ENCODE measurements around the gene ZFYVE19.
A peak's percentile ranks its signal among the peaks of the same experiment; 100 is the strongest.

Gene ZFYVE19

DNA sequence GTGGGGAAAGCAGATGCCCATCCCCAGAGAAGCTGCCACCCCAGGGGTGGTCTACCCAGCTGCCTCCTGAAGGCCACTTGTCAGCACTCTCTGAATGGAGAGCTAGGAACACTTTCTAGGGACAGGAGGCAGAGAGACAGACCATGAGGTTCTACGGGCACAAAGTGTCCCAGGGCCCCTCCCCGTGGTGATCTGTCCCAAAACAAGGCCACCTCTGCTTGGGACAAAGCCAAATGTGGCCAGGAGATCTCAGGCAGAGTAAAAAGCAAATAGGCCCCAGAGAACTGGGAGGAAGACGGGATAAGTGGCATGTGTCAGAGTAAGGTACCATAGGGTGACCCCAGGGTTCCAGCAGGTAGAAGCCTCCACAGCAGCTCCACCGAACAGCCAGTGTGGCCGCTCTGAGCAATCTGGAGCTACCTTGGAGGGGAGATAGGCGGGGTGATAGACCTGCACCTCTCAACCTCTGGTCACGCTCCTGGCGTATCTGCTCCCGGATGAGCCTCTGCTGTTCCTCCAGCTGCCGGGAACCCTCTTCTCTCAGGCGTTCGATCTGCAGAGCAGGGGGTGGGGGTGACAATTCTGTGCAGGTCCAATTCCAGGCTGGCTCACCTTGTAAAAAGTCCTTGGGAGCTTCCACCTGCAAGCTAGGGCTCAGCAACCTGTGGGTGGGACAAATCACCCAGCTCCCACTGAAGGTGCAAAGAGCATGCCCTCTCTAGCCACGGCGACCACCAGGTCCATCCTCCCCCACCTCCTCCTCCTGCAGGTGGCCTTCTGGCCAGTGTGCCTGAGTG is 31.0 kb upstream of the ZFYVE19 start:
- DNase-seq, result no peak

GRCh38 chr15:40776537-40777141 is 30.2 kb upstream of the ZFYVE19 start:
- DNase-seq, result no peak

GRCh38 chr15:40782609-40783227 is 24.2 kb upstream of the ZFYVE19 start:
- DNase-seq, result peak; percentile 85 to 87

DNA sequence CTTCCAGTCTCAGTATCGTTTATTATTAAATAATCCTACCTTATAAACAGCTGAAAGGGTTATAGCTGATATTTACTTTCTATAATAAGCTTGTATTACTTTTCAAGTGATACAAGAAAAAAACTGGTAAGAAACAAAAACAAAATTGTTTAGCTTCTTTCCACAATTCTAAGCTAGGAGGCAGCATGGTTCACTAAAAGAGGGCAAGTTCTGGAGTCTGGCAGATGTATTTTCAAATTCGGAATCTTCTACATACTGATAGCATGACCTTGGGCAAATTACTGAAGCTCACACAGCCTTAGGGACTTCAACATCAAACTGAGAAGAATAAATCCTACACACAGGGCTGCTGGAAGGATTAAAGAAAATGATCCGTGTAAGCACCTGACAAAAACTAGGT is 21.7 kb upstream of the ZFYVE19 start:
- DNase-seq, result no peak

DNA sequence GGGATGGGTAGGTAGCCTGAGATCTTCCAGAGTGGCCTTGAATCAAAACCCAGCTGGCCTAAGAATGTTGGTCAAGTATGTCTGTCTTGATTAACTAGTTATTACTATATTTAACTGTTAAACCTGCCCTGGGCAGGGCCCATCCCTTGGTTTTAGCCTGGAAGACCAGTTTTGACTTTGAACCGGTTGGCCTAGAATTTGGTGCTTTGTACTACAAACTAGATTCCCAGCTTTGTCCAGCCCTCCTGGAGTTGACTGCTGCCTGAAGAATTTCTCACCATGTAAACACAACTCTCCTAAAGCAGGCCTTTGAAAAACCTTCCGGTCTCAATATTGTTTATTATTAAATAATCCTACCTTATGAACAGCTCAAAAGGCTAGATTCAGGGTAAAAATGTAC is 21.1 kb upstream of the ZFYVE19 start:
- no peak for DNase-seq

- DNase-seq, result peak; percentile 97 to 98
These were observed 19.5 kb upstream of the ZFYVE19 start for GRCh38 chr15:40787344-40787841.

DNA sequence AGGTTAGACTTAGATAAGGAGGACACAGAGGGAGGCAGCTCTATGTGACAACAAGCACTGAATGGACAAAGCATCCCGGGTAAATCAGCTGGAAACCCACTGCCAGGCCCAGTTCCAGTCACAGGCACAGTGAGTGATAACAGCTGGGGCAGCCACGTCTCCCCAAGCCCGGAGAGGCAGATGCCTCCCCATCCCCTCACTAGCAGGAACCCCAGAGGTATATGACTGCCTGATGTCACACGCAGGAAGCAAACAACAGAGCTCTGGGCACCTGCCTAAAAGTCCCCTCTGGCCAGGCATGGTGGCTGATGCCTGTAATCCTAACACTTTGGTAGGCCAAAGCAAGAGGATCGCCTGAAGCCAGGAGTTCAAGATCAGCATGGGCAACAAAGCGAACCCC is 18.9 kb upstream of the ZFYVE19 start:
- peak; percentile 65 to 82 for DNase-seq

DNA sequence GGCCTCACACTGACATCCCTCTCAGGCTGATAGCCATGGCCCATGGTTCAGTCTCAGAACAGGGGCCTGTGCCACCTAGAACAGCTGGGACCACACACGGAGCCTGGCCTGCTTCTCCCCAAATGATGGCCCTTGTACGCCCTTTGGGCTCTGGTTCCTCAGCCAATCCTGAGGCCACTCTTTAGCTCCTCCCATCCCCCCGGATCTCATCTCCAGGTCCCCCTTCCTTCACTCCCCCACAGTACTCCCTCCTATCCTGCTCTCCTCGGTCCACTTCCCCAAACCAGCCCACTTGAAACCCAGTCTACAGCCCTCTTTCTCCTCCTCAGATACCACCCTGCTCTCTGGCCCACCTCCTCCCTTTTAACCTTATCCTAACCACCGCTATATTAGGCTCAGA is 17.8 kb upstream of the ZFYVE19 start:
- no peak for DNase-seq

- DNase-seq, result no peak
These were observed 16.9 kb upstream of the ZFYVE19 start for GRCh38 chr15:40789999-40790398.

GRCh38 chr15:40790718-40791117 is 16.2 kb upstream of the ZFYVE19 start:
- no peak for DNase-seq

- DNase-seq, result no peak
These were observed 14.5 kb upstream of the ZFYVE19 start for GRCh38 chr15:40792394-40792793.

GRCh38 chr15:40793216-40793989 is 13.5 kb upstream of the ZFYVE19 start:
- DNase-seq, result peak in 1 of 2 experiments; percentile 11

DNA sequence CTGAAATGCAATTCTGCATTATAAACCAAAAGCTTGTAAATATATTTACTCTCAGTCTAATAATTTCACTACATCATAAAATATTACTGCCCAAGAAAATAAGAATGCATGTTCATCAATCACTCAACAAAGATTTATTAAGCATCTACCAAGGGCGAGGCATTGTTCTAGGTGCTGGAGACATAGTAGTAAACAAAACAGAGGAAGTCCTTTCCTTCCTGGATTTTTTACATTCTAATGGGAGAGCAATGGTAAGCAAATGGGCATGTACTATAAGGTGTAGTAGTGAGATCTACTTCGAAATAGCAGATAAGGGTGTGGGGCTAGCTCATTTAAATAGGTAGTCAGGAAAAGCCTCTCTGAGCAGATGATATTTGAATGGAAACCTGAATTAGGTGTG is 10.8 kb upstream of the ZFYVE19 start:
- DNase-seq, result no peak

DNA sequence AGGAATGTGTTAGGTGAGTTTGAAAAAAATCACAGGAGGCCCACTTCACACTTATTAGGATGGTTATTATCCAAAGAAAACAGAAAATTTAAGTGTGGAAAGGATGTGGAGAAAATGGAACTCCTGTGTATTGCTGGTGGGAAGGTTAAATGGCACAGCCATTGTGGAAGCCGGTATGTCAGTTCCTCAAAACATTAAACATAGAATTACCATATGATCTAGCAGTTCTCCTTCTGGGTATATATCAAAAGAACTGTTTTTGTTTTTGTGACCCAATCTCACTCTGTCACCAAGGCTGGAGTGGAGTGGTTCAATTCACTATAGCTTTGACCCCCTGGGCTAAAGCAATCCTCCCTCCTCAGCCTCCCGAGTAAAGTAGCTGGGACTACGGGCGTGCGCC is 10.4 kb upstream of the ZFYVE19 start:
- DNase-seq, result no peak

- no peak for DNase-seq
These were observed 7.4 kb upstream of the ZFYVE19 start for GRCh38 chr15:40799523-40799922.

- no peak for DNase-seq
These were observed 3.8 kb upstream of the ZFYVE19 start for GRCh38 chr15:40803076-40803475.

GRCh38 chr15:40803688-40804087 is 3.2 kb upstream of the ZFYVE19 start:
- DNase-seq, result no peak

DNA sequence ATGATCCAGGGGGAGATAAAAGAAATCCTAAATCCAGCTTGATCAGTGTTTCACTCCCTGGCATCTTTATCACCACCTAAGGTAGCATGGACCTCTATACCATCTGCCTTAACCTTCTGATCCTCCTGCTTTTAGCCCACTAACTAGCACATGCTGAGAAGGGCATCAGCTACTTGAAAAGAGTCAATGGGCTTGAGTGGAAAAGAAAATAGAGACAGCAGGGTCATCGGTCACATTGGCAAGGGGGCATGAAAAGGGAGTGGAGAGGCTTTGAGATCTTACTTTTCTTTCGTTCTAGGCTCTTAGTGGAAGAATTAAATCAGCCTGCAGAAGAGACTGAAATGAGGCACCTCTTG is 239 bp upstream of the ZFYVE19 start:
- DNase-seq, result no peak

DNA sequence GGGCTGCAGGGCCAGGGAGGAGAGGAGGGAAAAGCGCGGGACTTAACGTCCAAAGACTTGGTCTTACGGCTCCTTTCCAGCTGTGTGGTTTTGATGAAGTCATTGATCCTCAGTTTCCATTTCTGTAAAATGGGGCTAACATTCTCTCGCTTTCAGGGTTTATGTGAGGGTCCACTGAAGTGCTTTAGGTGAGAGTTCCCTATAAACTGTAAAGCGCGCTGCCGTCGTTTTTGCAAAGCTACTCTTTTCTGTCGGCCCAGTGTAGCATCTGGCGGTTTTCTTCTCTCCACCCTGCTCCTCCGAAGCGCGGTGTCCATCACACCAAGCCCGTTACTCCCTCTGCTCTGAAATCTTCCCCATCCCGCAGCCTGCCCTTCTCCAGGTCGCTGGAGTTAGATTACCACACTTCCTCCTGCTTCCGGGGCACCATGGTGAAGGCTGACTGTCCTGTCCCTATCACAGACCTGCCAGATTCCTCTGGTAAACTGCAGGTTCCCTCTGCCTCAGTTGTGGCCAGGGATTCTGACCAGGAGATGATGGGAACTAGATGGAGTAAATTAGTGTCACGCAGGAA is 1.1 kb downstream of the ZFYVE19 start:
- peak in 1 of 2 experiments; percentile 54 for DNase-seq

DNA sequence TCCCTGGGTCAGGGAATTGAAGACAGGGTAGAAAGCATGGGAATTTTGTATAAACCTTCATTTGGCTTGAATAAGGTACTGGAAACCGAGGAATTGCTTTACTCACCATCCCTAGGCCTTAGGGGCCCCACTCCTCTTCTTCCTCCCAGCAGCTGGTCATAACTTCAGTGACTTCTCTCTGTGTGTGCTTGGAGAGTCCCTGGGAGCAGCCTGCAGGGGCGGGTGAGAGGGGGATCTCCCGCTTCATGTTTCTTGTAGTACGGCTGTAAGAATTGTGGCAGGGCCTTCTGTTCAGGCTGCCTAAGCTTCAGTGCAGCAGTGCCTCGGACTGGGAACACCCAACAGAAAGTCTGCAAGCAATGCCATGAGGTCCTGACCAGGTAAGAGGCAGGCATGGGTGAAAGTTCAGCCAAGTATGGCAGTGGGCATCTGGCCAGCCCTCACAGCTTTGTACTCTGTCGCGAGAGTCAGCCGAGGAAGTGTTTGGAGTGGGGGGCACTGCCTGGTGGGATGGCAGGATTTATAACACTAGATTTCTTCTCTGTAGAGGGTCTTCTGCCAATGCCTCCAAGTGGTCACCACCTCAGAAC is 2.1 kb downstream of the ZFYVE19 start:
- DNase-seq, result no peak

GRCh38 chr15:40812721-40813425 is 6.0 kb downstream of the ZFYVE19 start:
- DNase-seq, result no peak
